OCI-LY3 (cell line): ENCODE measurements around the gene SEMA5B.

Experiments used
- EZH2phosphoT487 ChIP-seq: fragments of 200-600 bp; shearing (Covaris generic); IDR thresholded peaks from 2 replicates; pipeline ENCODE4 v1.6.1; 2018; ENCODE audit warnings: antibody characterized with exemption, mixed run types, low read depth
- TF ChIP-seq, protein P1 (sequence below): fragments of 200-600, 300-600 bp; sonication (generic); IDR thresholded peaks from 2 replicates; pipeline ENCODE4 v1.5.1; 2014; ENCODE audit warnings: antibody characterized with exemption, low read length, low read depth

DNA sequence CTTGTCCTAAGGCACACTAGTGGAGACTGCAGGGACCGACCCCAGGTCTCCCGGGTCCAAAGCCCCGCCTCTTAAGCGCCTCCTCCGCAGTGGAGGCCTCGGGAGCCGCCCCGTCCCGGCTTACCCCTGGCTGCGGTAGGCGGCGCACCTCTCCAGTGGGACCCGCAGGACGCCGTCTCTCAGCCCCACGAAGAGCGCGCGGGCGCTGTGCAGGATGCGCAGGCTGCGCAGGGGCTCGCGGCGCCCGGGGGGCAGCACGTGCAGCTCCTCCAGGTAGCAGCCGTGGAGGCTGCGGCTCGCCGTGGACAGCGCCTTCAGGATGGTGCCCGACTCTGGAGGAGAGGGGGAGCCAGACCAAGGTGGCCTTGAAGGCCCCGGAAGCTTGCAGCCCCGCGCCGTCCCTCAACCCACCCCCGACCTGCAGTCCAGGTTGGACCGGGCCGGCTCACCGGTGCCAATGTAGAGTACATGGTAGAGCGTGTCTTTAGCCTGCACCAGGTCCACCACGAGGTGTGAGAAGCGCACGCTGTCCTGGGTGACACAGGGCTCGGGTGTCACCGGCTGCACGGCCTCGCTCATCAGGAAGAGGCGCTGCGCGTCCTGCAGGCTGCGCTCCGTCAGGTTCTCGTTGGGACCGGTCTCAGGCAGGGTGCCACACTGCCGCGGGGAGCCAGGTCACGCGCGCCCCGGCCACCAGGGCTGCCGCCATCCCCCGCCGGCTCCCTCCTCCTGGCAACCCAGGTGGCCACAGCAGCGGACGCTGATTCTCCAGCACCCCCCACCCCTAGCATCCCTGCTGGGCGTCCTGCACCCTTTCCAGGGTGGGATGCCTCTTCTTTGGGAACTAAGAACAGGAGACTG is 105.5 kb downstream of the SEMA5B start:
- TF ChIP-seq, protein P1, sequence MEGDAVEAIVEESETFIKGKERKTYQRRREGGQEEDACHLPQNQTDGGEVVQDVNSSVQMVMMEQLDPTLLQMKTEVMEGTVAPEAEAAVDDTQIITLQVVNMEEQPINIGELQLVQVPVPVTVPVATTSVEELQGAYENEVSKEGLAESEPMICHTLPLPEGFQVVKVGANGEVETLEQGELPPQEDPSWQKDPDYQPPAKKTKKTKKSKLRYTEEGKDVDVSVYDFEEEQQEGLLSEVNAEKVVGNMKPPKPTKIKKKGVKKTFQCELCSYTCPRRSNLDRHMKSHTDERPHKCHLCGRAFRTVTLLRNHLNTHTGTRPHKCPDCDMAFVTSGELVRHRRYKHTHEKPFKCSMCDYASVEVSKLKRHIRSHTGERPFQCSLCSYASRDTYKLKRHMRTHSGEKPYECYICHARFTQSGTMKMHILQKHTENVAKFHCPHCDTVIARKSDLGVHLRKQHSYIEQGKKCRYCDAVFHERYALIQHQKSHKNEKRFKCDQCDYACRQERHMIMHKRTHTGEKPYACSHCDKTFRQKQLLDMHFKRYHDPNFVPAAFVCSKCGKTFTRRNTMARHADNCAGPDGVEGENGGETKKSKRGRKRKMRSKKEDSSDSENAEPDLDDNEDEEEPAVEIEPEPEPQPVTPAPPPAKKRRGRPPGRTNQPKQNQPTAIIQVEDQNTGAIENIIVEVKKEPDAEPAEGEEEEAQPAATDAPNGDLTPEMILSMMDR, result no peak
- TF ChIP-seq EZH2phosphoT487, result no peak
